DOHH2 (cell line): ENCODE measurements around the gene MACROD2.

Experiments used
- CTCF ChIP-seq: fragments of 200-600 bp; sonication (generic); IDR thresholded peaks from one replicate; pipeline ENCODE4 v1.5.1; 2014; ENCODE audit warnings: antibody characterized with exemption, mild to moderate bottlenecking, low read depth, low read length; ENCODE audit not compliant: poor library complexity, severe bottlenecking
- EZH2phosphoT487 ChIP-seq: fragments of 200-600 bp; sonication (generic); IDR thresholded peaks from 2 replicates; pipeline ENCODE4 v1.6.1; 2017; ENCODE audit warnings: borderline replicate concordance, mild to moderate bottlenecking, antibody characterized with exemption, low read length, moderate library complexity, mixed read lengths

GRCh38 chr20:14595051-14595450, 599.7 kb downstream of the MACROD2 start:
- TF ChIP-seq CTCF (no peak), EZH2phosphoT487 (no peak)
